Right lobe of liver (tissue), 4 donors: ENCODE data around the gene PPM1B.

ENCODE experiments used
- CTCF ChIP-seq, 4 donors: fragments of 200-600 bp in 3 of 4; fragments of 450-650 bp in 1 of 4; IDR thresholded peaks; one replicate each; pipeline versions ENCODE4 v1.5.1 to v1.8.0; 2016 to 2022; ENCODE audit warnings: antibody characterized with exemption in 4 of 4, mild to moderate bottlenecking in 2 of 4
- POLR2A ChIP-seq: fragments of 450-650 bp; IDR thresholded peaks from one replicate; pipeline ENCODE4 v1.6.1; 2017; ENCODE audit warnings: antibody characterized with exemption, mild to moderate bottlenecking
- donor health status: DM: no; HTN: no; CAD: no.
- donor health status: DM: no; HTN: no; CAD: no.
- donor health status: DM: no; HTN: yes; CAD: no.

- no peak for TF ChIP-seq CTCF (IDR thresholded peaks at IDR 0.05)
- TF ChIP-seq POLR2A = no peak
These were observed 37.5 kb upstream of the PPM1B start for GRCh38 chr2:44131177-44131576.
